Measurements from ENCODE around the gene NCAM1.

The NCAM1 gene

GRCh38 chr11:113161711-113162591 is 200.7 kb downstream of the NCAM1 start:
- no peak for TF ChIP-seq Cebpa-rat (IDR thresholded peaks at IDR 0.05)
- H3K36me3 ChIP-seq: no peaks in the 10 kb centered on the region
- H3K4me3 ChIP-seq: no peak overlapping the region
- H4K20me1 ChIP-seq: no peaks in the 10 kb centered on the region
- no peak overlapping the region for H3K27ac ChIP-seq
- no peaks in the 10 kb centered on the region for H3K27me3 ChIP-seq
- no peaks in the 10 kb centered on the region for H3K9me3 ChIP-seq (replicated peaks in 1 of 11)
- no peaks in the 10 kb centered on the region; a peak in 1 of 20 replicates for H3K4me1 ChIP-seq
- H3K9ac ChIP-seq: no peak overlapping the region
- H3K4me2 ChIP-seq: no peak overlapping the region

DNA sequence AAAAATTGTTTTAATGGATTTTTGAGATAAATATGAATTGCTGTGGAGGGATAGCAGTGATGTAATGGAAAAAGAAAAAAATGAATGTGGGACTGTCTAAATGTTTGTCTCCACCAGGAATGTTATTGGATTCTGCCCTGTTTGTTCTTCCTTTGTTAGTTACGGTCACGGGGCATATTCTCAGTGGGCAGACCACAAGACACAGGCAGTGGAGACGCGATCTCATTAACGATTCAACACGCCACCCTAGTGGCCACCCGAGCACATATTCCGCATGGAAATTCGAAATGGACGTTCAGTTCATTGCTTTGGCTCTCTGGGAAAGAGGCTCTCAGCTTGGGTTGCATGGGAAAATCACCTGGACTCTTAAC is 201.4 kb downstream of the NCAM1 start:
- no peak overlapping the region for H3K27ac ChIP-seq
- H3K9me3 ChIP-seq (replicated peaks in 1 of 11): no peaks in the 10 kb centered on the region

DNA sequence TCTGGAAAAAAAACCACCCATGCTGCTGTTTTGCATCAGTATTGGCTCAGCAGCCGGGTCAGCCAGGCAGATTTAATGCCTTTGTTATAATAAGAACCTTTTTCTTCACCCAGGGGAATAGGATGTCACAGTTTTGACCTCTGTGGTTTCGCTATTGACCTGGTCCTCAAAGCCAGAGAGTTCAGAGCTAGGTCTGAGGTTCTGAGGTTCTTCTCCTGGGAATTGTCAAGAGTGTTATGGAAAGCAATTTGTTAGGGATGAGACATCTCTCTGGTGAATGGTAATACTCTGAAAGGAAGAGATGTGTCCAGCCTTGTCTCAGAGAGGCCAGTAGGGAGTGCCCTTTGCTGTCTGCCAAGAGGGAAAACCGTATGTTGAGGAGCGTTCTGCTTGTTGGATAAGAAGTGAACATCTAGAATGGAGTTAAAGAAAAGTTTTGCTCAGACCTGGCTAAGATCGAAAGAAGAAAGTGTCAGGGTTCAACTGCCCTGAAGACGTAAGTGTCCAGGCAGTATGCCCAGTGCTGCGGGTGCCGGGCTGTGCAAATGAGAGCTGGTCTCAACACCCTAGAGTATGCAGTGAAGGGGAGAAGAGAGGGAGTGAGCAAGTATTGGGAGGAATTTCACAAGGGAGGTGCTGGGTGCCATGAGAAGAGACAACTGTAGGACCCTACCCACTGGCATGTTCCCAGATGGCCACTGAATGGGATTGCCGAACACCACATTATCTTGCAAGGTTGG is 202.2 kb downstream of the NCAM1 start:
- H3K4me2 ChIP-seq: peak overlapping the region in 2 of 11 experiments; percentile 11 to 16; a peak in 2 of 22 replicates
- no peaks in the 10 kb centered on the region for H4K20me1 ChIP-seq
- H3K9me3 ChIP-seq (replicated peaks in 1 of 11): no peaks in the 10 kb centered on the region

More for the DNA sequence above, 201.4 kb downstream of the NCAM1 start:
- no peak for TF ChIP-seq Cebpa-rat (IDR thresholded peaks at IDR 0.05)
- Histone ChIP-seq H3K9ac (no peak overlapping the region), H3K4me1 (no peaks in the 10 kb centered on the region; a peak in 1 of 20 replicates), H3K4me3 (no peak overlapping the region), H3K4me2 (peak overlapping the region in 2 of 11 experiments; percentile 11 to 16; a peak in 1 of 22 replicates), H3K27me3 (no peaks in the 10 kb centered on the region), H4K20me1 (no peaks in the 10 kb centered on the region), H3K36me3 (no peaks in the 10 kb centered on the region)

DNA sequence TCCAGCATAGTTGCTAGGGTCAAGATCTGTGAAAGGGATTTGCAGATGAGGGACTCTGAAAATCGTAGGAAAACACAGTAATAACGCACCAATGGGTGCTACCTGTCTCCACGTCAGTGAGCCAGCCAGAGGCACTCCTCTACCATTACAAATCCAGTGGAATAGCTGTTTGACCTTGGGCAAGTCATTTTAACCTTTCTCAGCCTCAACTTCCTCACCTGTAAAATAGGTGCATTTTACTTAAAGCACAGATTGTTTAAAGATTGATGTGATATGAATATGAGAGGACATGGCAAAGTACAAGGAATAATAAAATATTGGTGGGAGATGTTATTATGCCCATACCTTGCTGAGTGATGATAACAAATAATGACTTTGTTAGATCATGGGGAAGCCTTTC is 205.1 kb downstream of the NCAM1 start:
- Histone ChIP-seq H3K9me3 (replicated peaks in 1 of 11) (no peaks in the 10 kb centered on the region), H3K4me3 (no peak overlapping the region), H3K27ac (no peak overlapping the region), H4K20me1 (no peaks in the 10 kb centered on the region), H3K4me2 (no peak overlapping the region), H3K4me1 (peaks cover 0 to 17% (median 0%) of the 10 kb centered on the region in 10 experiments; a peak in 7 of 20 replicates), H3K36me3 (no peaks in the 10 kb centered on the region), H3K9ac (no peak overlapping the region), H3K27me3 (no peaks in the 10 kb centered on the region)
- TF ChIP-seq Cebpa-rat (IDR thresholded peaks at IDR 0.05): no peak

More for the DNA sequence above, 202.2 kb downstream of the NCAM1 start:
- Histone ChIP-seq H3K4me1 (peaks cover 0 to 5% (median 0%) of the 10 kb centered on the region in 10 experiments; a peak in 7 of 20 replicates), H3K9ac (no peak overlapping the region), H3K27ac (no peak overlapping the region), H3K4me3 (no peak overlapping the region), H3K36me3 (no peaks in the 10 kb centered on the region), H3K27me3 (no peaks in the 10 kb centered on the region)
- no peak for TF ChIP-seq Cebpa-rat (IDR thresholded peaks at IDR 0.05)

DNA sequence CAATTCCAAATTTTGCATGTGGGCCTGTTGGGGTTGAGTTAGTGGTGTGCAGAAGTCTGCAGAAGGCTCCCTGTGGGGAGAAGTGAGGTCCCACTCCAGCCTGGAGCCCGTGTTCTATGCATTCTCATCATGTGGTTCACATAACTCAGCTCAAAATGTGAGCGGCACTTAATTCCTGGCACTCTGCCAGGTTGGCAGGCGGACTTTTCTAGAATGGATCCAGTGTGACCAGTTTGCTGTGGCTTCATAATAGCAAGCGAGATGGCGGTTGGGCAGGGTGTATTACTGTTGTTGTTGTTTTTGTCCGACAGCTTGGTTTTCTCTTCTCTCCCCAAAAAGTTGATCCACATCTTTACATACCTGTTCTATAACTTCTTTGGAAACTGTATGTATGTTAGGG is 206.4 kb downstream of the NCAM1 start:
- H3K27ac ChIP-seq: no peak overlapping the region
- no peak overlapping the region for H3K4me2 ChIP-seq
- H3K9me3 ChIP-seq (replicated peaks in 1 of 11): no peaks in the 10 kb centered on the region
- no peaks in the 10 kb centered on the region for H3K27me3 ChIP-seq
- no peaks in the 10 kb centered on the region for H4K20me1 ChIP-seq
- no peak overlapping the region for H3K9ac ChIP-seq
- H3K36me3 ChIP-seq: no peaks in the 10 kb centered on the region
- H3K4me3 ChIP-seq: no peak overlapping the region
- H3K4me1 ChIP-seq: peaks cover 0 to 17% (median 0%) of the 10 kb centered on the region in 10 experiments; a peak in 7 of 20 replicates
- no peak for TF ChIP-seq Cebpa-rat (IDR thresholded peaks at IDR 0.05)

DNA sequence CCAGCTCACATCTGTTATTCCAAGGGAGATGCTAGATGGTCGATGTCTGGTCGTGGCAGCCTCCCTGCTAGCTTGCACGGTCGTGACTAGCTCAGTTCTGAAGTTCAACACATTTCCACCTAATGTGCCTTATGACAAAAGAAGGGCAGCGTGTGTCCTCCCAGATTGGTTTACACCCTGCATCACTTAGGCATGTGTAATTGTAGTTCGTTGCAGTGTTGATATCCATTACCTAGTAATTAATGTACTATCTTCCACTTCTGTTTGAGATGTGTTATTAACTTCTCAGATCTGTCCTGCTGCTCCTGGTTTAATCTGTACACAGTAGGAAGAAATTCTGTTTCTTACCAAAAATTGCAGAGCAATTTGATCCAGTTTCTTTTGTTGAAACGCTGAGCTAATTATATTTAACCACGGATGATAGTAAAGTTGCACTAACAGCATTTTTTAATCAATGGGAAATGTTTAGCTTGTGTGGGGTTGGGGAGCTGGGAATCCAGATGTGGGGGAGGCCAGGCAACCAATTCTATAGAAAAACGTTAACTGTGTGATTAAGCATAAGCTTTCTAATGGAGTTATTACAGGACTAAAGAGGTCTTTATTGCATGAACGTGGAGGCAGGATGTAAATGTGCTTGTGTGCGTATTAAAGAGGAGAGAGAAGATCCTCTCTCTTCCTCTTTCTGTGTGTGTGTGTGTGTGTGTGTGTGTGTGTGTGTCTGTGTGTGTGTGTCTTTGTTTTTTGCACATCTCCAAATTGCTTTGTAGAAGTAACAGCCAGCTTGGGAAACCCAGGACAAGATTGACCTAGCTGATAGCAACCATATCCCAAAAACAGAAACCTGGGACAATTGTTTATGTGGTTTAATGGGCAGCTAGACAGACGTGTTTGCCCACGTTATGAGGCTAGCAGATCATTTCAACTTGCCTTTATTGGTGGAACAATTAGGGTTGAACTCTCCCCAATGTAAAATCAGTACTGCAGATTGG is 207.4 kb downstream of the NCAM1 start:
- TF ChIP-seq Cebpa-rat (IDR thresholded peaks at IDR 0.05): no peak
- Histone ChIP-seq H3K9ac (no peak overlapping the region), H3K4me1 (peaks cover 0 to 17% (median 0%) of the 10 kb centered on the region in 10 experiments; a peak in 6 of 20 replicates)

DNA sequence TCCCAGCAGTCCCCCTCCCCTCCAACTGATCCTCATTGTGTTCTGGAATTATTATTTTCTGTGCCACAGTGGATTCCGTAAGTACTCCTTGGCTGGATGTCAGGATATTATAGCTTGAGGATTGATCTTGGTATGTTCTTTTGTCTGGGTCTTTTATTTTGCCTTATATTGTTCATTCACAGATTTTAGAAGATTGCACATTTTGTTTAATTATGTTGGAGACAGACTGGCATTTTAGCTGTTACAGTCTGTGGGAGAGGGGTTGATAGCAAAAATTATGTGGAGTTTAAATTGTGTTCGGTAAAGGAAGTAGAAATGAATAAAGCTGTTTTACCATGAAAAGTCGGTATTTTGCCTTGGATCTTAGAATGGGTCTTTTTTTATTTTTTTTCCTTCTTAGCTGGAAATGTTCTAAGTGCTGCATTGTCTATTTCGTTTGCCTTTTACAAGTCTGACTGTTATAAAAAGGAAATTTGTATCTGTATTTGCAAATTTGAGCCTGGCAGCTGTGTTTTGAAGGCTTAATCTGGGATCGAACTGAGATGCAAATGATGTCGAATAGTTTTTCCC is 211.2 kb downstream of the NCAM1 start:
- Histone ChIP-seq H3K4me3 (no peak overlapping the region), H3K27ac (no peak overlapping the region), H3K4me1 (peaks cover 0 to 17% (median 0%) of the 10 kb centered on the region in 10 experiments; a peak in 6 of 20 replicates), H3K4me2 (no peak overlapping the region), H4K20me1 (no peaks in the 10 kb centered on the region), H3K9me3 (replicated peaks in 1 of 11) (no peaks in the 10 kb centered on the region), H3K27me3 (no peaks in the 10 kb centered on the region), H3K9ac (no peak overlapping the region), H3K36me3 (no peaks in the 10 kb centered on the region)
- no peak for TF ChIP-seq Cebpa-rat (IDR thresholded peaks at IDR 0.05)

More for the DNA sequence above, 207.4 kb downstream of the NCAM1 start:
- Histone ChIP-seq H3K9me3 (replicated peaks in 1 of 11) (no peaks in the 10 kb centered on the region), H3K36me3 (no peaks in the 10 kb centered on the region), H3K27ac (no peak overlapping the region), H3K4me3 (no peak overlapping the region), H4K20me1 (no peaks in the 10 kb centered on the region), H3K27me3 (no peaks in the 10 kb centered on the region), H3K4me2 (peak overlapping the region in 3 of 11 experiments; percentile 50 to 68 (median 59); a peak in 6 of 22 replicates)

- no peaks in the 10 kb centered on the region for H3K27me3 ChIP-seq
- H3K4me1 ChIP-seq: peaks cover 0 to 15% (median 0%) of the 10 kb centered on the region in 10 experiments; a peak in 6 of 20 replicates
- H3K36me3 ChIP-seq: no peaks in the 10 kb centered on the region
- H3K27ac ChIP-seq: no peak overlapping the region
- no peak overlapping the region for H3K4me2 ChIP-seq
- no peak for TF ChIP-seq Cebpa-rat (IDR thresholded peaks at IDR 0.05)
- no peaks in the 10 kb centered on the region for H4K20me1 ChIP-seq
- no peaks in the 10 kb centered on the region for H3K9me3 ChIP-seq (replicated peaks in 1 of 11)
- no peak overlapping the region for H3K4me3 ChIP-seq
- no peak overlapping the region for H3K9ac ChIP-seq
Observed at GRCh38 chr11:113173126-113173525, 211.9 kb downstream of the NCAM1 start.
